PFSK-1 (cell line): ENCODE results near the gene DOC2B.

Experiments
- FOXP2 ChIP-seq: optimal IDR thresholded peaks from 2 replicates; pipeline ENCODE3; 2011; ENCODE audit warnings: borderline replicate concordance, control low read depth, inconsistent platforms; ENCODE audit not compliant: insufficient read depth; ENCODE audit errors: extremely low read length, extremely low read depth
- POLR2AphosphoS5 ChIP-seq: IDR thresholded peaks from 2 replicates; pipeline ENCODE4 v1.6.1; 2012; ENCODE audit warnings: low read depth, mild to moderate bottlenecking, control low read depth, low read length, moderate library complexity
- TAF1 ChIP-seq: IDR thresholded peaks from 2 replicates; pipeline ENCODE4 v1.6.1; 2012; ENCODE audit warnings: low read length, control low read depth, borderline replicate concordance; ENCODE audit not compliant: insufficient read depth

DNA sequence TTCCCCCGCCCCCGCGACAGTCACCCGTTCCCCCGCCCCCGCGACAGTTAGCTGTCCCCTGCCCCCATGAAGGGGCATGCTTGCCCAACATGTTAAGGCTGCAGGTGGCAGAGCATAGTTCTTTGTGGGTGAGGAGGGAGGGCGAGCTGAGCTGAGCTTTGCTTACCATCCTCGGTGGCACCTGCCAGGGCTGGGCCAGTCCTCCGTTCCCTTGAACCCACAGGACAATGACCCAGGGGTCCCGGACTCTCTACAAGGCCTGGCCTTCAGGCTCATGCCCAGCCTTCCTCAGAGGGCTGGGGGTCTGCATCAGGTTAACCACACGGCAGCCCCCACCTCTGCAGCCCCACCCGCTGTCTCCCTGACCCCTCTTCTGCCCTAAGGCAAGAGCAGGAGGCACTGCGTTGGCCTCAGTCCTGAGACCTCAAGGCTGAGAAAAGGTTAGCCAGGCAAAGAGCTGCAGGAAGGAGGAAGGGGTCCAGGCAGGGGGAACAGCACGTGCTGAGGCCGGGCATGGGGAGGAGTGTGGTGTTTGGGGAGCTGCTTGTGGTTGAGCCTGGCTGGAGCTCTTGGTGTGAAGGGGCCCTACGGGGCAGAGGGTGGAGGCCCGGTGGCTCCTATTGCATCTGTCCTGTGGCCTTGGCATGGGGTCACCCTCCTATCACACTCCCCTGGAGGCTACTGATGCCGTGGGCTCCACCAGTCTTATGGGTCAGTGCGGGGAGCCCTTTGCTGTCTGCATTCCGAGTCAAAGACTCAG lies 11.4 kb upstream of the DOC2B start:
- TF ChIP-seq TAF1 (no peak), POLR2AphosphoS5 (no peak), FOXP2 (no peak)
